NOMO-1 treated with DMSO at 0.1 percent for 48 hours (cell line): ENCODE data around the gene TMEM183A.
A peak's percentile ranks its signal among the peaks of the same experiment; 100 is the strongest.

Experiments used
- DNase-seq: peaks from one replicate; lab custom pipeline; 2025; ENCODE audit not compliant: unreplicated experiment; lab: John Stamatoyannopoulos, UW

The TMEM183A gene

DNA sequence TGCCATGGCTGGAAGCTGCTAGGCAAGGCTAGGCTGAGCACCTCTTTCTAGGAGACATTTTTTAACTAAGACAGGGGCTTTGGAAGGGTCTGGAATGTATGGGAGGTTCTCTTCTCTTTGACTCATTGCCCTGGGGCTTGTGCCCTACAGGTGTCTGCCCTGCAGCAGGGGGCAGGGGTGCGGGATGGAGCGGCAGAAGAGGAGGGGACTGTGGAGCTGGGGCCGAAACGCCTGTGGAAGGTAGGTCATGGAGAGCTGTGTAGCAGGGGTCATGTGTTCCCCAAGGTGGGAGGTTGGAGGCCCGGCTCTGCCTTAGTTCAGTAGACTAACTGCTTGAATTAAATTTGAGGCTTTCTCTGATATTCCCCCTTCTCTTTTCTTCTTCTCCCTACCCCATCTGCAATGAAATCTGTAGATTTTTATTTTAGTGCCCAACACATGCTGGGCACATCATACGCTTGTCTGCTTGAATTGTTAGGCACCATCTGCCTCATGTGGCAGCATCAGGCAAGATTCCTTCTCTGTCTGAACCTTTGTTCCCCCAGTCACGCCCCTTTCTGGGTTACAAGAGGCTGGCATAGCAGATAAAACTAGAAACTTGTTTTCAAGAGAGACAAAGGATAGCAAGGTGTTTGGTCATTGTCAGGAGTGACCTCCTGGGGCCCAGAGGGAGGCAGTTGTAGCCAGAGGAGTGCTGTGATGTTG is 37.5 kb downstream of the TMEM183A start:
- no peak for DNase-seq

DNA sequence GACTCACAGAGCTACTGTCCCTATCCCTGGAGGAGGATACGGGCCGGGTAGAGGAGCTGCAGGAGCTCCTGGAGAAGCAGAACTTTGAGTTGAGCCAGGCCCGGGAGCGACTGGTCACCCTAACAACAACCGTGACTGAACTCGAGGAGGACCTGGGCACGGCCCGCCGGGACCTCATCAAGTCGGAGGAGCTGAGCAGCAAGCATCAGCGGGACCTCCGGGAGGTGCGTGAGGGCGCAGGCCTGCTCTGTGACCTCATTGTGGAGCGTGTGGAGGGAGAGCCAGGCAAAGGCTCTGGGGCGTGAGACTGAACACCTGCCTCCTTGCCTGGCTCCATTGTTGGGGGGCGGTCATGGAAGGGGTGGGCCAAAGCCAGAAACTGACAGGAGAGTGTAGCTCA is 38.2 kb downstream of the TMEM183A start:
- no peak for DNase-seq

DNA sequence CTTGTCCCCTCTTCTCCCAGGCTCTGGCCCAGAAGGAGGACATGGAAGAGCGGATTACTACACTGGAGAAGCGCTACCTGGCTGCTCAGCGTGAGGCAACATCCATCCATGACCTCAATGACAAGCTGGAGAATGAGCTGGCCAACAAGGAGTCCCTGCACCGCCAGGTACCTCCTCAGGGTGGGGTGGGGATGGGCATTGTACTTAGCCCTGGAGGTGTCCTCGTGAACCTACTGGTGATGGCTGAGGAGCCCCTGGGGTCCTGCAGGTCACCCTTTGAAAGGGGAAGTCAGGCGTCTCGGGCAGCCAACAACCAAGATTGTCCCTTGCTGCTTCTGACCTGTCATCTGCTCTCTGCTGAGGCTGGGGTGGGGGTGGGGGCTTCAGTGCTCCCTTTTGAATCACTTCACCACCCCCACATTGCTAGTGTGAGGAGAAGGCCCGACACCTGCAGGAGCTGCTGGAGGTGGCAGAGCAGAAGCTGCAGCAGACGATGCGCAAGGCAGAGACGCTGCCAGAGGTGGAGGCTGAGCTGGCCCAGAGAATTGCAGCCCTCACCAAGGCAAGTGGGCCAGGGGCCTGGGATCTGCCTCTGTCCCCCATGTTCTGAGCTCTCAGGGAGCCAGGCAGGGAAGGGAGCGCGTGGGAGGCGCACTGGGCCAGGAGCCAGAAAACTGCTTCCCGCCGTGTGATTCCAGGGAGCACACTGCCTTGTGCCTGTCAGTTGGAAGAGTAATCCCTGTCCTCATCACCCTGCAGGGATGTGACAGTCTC is 38.8 kb downstream of the TMEM183A start:
- no peak for DNase-seq

DNA sequence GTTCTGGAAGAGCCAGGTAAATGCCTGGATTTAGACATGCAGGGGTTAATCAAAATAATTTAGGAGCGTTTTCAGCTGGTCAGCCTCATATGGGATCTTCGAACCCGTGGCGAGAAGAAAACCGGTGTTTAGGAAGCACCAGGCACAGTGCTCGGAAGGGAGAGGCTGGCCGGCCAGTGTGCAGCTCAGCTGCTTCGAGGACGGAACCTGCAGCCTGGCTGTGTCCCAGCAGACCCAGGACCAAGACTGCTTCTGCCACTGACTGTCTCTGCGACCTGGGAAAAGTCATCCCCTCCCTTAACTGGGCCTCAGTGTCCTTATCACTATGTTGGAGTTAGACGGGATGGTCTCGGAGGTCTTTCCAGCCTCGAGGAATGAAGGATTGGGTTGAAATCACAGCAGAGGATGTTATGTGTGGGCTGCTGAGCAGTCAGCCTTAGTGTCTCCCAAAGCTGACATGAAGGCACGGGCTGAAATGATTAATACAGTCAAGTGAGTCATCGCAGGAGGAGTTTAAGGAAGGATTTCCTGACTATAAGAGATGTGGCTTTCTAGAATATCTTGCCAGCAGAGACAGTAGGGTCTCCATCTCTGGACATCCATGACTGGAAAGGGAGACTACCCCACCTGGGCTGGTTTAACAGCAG is 39.9 kb downstream of the TMEM183A start:
- DNase-seq: peak; percentile 70

DNA sequence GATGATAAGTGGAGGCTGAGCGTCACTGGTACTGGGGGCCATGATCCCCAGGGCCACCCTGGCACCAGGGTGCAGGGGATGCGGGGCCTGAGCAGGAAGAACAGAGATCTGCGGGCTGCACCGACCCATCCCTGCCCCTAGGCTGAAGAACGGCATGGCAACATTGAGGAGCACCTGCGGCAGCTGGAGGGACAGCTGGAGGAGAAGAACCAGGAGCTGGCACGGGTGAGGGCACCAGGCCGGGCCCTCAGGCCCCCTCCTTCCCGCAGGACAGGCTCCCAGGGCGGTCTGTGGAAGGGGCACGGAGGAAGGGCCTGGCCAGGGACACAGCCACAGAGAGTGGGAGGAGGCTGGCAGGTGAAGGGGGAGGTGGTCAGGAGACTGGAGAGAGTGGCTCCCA is 40.9 kb downstream of the TMEM183A start:
- no peak for DNase-seq

DNA sequence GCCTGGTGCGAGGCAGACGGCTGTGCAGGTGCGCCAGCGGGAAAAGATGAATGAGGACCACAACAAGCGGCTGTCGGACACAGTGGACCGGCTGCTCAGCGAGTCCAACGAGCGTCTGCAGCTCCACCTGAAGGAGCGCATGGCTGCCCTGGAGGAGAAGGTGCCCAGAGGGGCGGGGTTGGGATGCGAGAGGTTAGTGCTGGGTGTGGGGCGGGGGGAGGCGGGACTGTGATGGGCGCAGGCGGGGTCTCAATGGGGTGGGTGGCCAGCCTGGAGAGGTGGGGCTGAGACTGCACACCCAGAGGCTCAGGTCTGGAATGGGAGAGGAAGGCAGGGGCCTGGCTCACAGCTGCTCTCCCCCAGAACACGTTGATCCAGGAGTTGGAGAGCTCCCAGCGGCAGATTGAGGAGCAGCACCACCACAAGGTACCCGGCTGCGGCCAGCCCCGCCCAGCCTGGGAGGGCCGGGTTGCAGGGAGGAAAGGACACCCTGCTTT is 41.4 kb downstream of the TMEM183A start:
- no peak for DNase-seq

DNA sequence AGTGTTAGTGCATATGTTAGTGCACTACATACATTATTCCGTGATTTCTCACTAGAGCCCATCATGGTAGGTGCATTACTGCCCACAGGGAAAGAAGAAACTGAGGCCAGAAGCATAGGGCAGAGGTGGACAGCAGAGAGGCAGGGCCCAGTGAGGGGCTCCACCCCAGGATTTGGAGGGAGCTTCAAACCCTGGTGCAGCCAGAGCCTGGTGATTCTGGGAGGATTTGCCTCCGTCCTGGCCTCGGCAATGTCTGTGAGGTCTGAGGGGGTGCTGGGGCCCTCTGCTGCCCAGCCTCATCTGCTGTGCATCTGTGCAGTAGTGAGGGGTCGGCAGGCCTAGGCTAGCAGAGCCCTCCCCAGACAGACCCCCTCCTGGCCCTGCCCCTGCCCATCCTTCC is 41.9 kb downstream of the TMEM183A start:
- no peak for DNase-seq

DNA sequence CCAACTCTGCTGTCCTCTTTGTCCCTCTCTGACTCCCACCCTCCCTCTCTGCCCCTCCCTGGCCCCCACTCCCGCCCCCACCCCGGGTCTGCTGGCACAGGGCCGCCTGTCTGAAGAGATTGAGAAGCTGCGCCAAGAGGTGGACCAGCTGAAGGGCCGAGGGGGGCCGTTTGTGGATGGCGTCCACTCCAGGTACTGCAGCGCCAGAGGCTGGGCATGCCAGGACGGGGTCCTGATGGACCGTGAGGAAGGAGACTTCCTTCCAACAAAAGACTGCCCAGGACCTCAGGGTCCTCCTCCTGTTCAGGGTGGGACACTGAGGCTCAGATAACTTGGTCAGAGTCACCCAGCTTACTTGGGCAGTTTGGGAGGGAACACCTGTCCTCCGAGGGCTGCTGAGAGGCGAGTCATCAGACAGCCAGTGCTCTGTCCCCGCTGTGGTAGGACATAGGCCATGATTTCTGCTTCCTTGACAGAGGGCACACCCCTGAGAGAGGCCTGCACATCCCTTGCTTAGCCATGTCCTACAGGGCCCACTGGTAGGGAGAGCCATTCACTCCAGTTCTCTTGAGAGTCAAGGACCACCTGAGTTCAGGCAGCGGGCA is 42.5 kb downstream of the TMEM183A start:
- no peak for DNase-seq

DNA sequence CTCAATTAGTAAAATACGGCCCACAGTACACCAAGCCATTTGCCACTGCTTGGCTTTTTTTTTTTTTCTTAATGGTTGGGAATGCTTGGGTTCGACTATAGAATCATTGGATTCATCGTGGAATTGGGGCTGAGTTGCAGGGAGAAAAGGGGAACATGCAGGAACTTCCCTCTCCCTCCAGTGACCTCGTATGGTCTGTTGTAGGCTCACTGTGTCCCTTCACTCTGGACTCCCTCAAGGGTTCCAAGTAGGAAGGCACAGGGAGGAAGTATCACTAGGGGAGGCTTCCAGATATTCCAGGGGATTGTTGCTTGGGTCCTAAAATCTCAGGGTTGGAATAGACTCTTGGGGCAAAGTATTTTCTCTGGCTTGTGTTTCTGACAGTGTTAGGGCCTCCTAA is 43.7 kb downstream of the TMEM183A start:
- no peak for DNase-seq

DNA sequence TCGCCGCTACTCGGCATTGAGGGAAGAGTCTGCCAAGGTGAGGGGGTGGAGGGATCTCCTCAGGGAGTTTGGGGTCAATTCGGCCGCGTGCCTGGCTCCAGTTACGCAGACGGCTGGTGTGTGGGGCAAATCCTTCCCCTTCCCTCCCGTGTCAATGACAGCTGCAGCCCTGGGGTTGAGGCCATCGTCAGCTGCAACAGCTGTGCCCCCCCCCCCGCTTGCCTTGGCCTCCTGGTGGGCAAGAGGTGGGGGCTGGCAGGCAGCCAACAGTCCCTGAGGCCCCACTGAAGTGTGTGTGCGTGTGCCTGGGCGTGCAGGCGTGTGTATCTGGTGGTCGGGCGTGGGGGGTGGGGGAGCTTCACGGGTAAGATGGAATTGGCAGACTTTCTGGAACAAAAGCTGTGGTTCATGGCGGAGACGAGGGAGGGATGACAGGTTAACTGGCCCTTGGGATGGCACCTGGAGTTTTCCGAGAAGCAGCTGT is 44.7 kb downstream of the TMEM183A start:
- no peak for DNase-seq

DNA sequence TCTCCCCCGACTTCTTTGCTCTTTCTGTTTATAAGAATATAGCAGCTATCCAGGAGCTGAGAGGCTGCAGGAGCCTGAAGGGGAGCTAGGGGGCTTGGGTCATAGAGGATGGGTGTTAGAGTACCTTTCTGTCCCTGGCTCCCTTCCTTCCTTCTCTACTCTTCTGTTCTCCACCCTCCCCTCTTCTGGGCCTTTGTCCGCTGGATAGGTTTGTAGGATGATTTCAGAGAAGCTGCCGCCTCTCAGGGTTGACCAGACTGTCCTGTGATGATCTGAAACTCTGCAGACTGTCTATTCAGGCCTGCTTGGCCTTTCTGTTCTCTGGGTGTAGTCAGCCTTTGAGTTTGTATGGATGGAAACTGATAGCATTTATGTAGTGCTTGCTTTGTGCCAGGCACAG is 45.4 kb downstream of the TMEM183A start:
- no peak for DNase-seq

DNA sequence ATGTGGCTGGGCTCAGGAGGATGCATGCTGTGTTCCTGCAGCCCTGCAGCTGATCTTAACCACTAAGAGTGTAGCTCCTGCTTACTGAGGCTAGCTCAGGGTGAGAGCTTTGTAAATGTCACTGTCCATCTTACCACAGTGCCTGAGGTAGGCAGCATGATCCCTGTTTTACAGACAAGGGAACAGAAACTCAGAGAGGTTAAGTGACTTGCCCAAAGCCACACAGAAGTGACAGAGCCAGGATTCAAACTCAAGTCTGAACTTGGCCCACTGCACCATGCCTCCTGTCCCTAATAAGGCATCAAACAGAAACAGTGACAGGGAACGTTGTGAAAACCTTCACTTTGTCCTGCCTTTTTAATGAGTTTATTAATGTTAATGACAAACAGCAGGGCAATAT is 47.0 kb downstream of the TMEM183A start:
- no peak for DNase-seq

DNA sequence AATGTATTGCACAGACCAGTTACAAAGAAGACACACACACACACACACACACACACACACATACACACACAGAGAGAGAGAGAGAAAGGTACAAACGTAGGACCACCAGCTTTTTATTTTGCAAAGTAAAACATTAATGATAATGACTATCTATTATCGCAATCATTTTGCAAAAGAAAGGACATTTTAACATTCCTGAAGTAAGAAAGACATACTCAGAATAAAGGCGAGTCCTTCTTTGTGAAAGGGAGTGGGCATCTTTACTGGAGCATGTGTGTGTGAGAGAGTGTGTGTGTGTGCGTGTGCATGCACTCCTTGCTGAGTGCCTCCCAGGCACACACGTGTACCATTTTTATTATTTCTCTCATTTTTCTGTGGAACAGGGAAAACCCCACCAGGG is 47.5 kb downstream of the TMEM183A start:
- DNase-seq: no peak

DNA sequence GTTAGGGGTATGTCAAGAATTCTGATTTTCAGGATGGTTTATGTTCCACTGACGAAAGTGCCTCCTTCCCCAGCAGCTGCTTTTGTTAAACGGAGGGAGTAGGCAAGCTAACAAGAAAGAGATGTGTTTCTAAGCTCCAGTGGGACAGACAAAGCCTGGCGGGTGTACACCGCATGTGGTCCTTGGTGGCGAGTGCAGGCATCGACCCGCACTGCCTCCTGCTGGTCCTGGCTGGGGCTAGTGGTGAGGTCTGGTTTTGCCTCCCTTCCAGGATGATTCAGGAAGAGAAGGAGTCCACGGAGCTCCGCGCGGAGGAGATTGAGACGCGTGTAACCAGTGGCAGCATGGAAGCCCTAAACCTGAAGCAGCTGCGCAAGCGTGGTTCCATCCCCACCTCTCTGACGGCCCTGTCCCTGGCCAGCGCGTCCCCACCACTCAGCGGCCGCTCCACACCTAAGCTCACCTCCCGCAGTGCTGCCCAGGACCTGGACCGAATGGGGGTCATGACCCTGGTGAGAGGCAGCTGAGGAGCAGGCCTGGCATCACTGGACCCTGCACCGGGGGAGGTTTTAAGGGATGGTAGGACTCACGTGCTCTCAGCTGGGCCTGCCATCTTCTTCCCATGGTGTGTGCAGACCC is 48.1 kb downstream of the TMEM183A start:
- no peak for DNase-seq

DNA sequence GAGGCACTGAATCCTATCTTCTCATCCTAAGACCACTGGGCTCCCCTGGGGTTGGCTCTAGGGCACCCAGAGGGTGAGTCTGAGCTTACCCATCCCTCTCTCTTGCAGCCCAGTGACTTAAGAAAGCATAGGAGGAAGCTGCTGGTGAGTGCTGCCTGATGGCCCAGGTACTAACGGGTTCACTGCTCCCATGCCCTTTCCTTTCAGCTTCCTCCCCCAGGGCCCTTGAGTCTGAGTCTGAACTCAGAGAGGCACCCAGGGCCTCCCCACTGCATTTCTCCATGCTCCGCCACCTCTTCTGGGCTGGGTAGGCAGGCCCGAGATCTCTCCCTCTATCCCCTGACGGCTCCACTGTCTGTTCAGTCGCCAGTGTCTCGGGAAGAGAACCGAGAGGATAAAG is 48.8 kb downstream of the TMEM183A start:
- DNase-seq: no peak

DNA sequence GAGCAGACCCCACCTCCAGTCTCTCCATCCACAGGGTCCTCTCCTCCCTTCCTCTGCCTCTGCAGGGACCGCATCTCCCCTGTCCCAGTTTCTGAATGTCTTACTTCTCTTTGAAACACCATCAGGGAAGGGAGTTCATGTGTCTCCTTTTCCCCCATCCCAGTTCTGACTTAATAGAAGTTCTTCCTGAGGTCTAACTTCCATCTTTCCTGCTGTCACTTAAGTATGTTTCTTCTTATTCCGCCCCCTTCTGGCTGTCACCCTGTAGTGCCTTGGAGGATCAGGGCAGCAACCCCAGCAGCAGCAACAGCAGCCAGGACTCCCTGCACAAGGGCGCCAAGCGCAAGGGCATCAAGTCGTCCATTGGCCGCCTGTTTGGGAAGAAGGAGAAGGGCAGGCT is 49.3 kb downstream of the TMEM183A start:
- no peak for DNase-seq

DNA sequence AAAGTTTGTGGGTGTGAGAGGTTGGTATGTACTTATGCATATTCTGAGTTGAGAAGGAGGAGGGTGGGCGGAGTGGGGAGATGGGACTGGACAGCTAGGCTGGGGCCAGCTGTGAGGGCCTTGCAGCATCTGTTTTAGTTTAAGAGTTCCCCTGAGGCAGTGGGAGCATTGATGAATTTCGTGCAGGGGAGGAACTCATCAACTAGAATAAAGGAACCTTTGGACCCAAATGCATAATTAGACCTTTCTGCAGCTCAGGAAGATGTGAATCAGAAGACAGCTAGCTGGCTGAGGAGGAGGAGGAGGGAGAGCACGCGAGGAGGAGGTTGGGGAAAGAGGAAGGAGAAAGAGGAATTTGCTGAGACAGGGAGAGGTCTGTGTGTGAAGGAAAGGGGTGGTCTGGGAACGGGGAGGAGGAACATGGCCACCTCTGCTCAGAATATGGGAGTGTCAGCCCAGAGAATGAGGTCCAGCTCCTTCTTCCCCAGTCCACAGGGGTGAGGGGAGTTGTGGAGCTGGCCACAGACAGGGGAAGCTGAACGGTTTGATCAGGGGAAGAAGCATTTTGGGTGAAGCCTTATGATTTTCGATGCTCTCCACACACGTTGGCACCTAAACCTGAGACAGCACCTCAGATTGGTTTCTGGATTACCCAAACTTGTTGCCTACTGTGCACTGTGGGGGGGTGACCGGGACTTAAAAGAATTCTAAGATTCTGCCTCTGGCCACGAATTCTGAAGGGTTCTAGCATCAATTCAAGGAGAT is 50.9 kb downstream of the TMEM183A start:
- DNase-seq: peak; percentile 75

DNA sequence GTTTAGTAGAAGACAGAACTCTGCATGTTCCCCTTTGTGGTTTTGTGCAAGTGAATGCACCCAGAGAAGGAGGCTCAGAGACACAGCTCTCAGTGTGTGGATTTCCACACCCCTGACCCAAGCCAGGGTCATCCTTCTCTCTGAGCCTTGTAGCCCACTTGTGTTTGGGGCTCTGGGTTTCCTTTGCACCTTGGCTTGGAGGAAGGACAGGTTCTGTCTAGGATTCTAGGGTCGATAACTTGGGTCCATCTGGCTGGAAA is 51.4 kb downstream of the TMEM183A start:
- DNase-seq: no peak

DNA sequence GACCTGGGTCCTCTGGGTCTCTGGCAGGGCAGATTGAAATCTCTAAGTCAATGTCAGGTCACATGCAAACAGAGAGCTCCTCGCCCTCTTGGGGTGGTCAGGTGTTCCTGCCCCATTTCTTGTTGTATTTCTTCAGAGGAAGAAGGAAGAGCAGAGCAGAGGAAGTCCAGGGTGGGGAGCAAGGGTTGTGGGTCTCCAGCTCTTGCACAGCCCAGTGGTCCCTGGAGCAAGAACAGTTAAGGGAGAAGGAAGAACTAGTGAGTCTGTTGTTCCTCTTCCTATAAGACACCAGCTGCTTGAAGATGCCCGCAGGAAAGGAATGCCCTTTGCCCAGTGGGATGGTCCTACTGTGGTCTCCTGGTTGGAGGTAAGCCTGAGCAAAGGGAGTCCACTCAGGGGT is 52.3 kb downstream of the TMEM183A start:
- DNase-seq: peak; percentile 47

DNA sequence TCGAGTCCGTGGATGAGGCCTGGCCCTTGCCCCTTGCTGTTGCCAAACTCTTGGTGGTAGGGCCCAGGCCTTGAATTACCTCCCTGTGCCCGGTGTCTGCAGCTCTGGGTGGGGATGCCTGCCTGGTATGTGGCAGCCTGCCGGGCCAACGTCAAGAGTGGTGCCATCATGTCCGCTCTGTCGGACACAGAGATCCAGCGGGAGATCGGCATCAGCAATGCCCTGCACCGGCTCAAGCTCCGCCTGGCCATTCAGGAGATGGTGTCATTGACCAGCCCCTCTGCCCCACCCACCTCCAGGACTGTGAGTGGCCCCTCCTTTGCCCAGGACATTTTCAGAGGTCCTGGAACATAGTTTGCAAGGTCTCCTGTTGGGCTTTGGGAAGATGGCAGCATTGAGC is 52.9 kb downstream of the TMEM183A start:
- DNase-seq: no peak

DNA sequence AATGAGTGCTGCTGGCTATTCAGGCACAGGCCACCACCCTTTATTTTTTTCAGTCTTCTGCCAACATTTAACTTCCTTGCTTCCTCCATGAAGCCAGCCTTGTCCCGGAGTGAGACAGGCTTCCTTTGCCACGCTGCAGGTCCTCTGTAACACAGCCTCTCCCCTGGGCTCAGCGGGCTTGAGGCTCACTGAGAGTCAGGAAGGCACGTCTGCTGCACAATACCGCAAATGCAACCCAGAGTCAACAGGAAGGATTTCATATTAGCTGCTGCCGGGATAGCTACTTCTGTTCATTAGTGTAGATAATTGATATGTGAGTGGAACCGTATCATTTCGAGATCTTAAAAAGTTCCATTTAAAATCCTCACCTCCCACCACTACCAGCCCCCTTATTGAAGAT is 56.1 kb downstream of the TMEM183A start:
- DNase-seq: no peak
